ENCODE results near the gene OR5K2. TPM values are rescaled to one million over a fixed set of nuclear protein-coding genes. Genes with fewer than 3 reads are reported as not detected.

The OR5K2 gene
- total RNA-seq, 4 donors from 2014 or later, result not detected

GRCh38 chr3:98540346-98540745 is 42.9 kb downstream of the OR5K2 start:
- DNase-seq (ENCODE audit: low spot score in 2 of 2), result no peak
- 83 to 87% methylated on average over 3 of the region's 3 CpGs for WGBS, 2 donors
- intact Hi-C loops (cut with DNase I; ENCODE audit: low total_unique reads), result no loop called here
- no peak overlapping the region for H3K4me3 ChIP-seq (ENCODE audit: low read depth, poor library complexity, severe bottlenecking)
- TF ChIP-seq POLR2A (IDR thresholded peaks at IDR 0.05) (no peak), CTCF (IDR thresholded peaks at IDR 0.05) (no peak)

DNA sequence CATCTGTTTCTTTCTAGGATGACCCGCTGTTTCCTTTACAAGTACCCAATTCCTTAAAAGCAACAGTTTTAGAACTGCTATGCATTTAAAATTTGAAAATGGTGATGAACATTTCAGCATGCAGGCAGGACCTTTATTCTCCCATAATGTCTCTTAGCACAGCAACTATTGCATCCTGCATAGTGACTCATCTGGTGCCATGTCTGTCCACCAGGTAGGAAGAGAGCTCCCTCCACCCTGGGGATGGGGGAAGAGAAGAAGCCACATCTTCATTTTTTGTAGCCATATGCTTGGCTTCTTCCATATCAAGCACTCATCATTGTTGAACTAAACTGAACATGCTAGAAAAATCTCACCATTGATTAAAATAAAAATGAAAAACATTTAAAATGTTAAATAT is 44.2 kb downstream of the OR5K2 start:
- no peak overlapping the region for H3K4me3 ChIP-seq (ENCODE audit: low read depth, poor library complexity, severe bottlenecking)
- no peak for DNase-seq (ENCODE audit: low spot score in 2 of 2)
- intact Hi-C loops (cut with DNase I; ENCODE audit: low total_unique reads), result no loop called here
- TF ChIP-seq POLR2A (IDR thresholded peaks at IDR 0.05) (no peak), CTCF (IDR thresholded peaks at IDR 0.05) (no peak)
- 97 to 100% methylated on average over 1 of the region's 1 CpG for WGBS, 2 donors

- intact Hi-C loops (cut with DNase I; ENCODE audit: low total_unique reads), result no loop called here
- TF ChIP-seq POLR2A (IDR thresholded peaks at IDR 0.05) (no peak), CTCF (IDR thresholded peaks at IDR 0.05) (no peak)
- H3K4me3 ChIP-seq (ENCODE audit: low read depth, poor library complexity, severe bottlenecking), result no peak overlapping the region
- DNase-seq (ENCODE audit: low spot score in 2 of 2), result no peak
- 92 to 93% methylated on average over 1 of the region's 1 CpG for WGBS, 2 donors
Measured at GRCh38 chr3:98542623-98543022, 45.1 kb downstream of the OR5K2 start.

GRCh38 chr3:98545940-98546339 is 48.5 kb downstream of the OR5K2 start:
- no peak overlapping the region for H3K4me3 ChIP-seq (ENCODE audit: low read depth, poor library complexity, severe bottlenecking)
- intact Hi-C loops (cut with DNase I; ENCODE audit: low total_unique reads), result no loop called here
- DNase-seq (ENCODE audit: low spot score in 2 of 2), result no peak
- WGBS, 2 donors, result 81 to 85% methylated on average over 5 of the region's 5 CpGs
- no peak for TF ChIP-seq CTCF (IDR thresholded peaks at IDR 0.05)
- no peak for TF ChIP-seq POLR2A (IDR thresholded peaks at IDR 0.05)

Other genes starting within 250 kb of the OR5K2 start
- not detected for gene OR5H6, start 233.4 kb upstream of the OR5K2 start, total RNA-seq
- gene OR5H2, start 215.2 kb upstream of the OR5K2 start, total RNA-seq, result not detected
- gene OR5K4, start 143.8 kb upstream of the OR5K2 start, total RNA-seq, result not detected
- not detected for gene OR5K3, start 107.0 kb upstream of the OR5K2 start, total RNA-seq
- gene OR5K1, start 34.5 kb upstream of the OR5K2 start, total RNA-seq, result not detected
- gene CLDND1, start 25.2 kb downstream of the OR5K2 start, total RNA-seq, result 100 to 1,000 TPM; 118 to 323 (median 215) TPM
- gene GPR15, start 34.3 kb downstream of the OR5K2 start, total RNA-seq, result not detected
- 10 to 100 TPM; 21.8 to 28.6 (median 25.0) TPM for gene CPOX, start 95.9 kb downstream of the OR5K2 start, total RNA-seq

Data from lower leg skin (tissue), 4 donors.